Progenitor cell of endocrine pancreas (in vitro differentiated cells): Measurements from ENCODE around the gene C20orf202. TPM values are rescaled to one million over a fixed set of nuclear protein-coding genes. Genes with fewer than 3 reads are reported as not detected.

Source experiments
- DNase-seq: peaks from one replicate; pipeline ENCODE4 v3.0.0; 2021; ENCODE audit warnings: low spot score; ENCODE audit not compliant: unreplicated experiment
- H3K27ac Mint-ChIP-seq: 2 replicates; pipeline ENCODE4 v1.8.0; 2021; ENCODE audit warnings: mild to moderate bottlenecking, moderate library complexity, mixed read lengths
- H3K27me3 Mint-ChIP-seq: 2 replicates; pipeline ENCODE4 v1.8.0; 2021; ENCODE audit warnings: mixed read lengths
- H3K36me3 Mint-ChIP-seq: 2 replicates; pipeline ENCODE4 v1.8.0; 2022; ENCODE audit warnings: mixed read lengths; ENCODE audit not compliant: insufficient read depth
- H3K4me1 Mint-ChIP-seq: 2 replicates; pipeline ENCODE4 v1.8.0; 2021; ENCODE audit warnings: low read depth, mixed read lengths
- H3K4me3 Mint-ChIP-seq: 2 replicates; pipeline ENCODE4 v1.8.0; 2021; ENCODE audit warnings: low read depth, mild to moderate bottlenecking, moderate library complexity, mixed read lengths
- H3K9me3 Mint-ChIP-seq: 2 replicates; pipeline ENCODE4 v1.8.0; 2021; ENCODE audit warnings: low read depth, mixed read lengths
- CTCF ChIP-seq: fragments of 200-600 bp; sonication (generic); IDR thresholded peaks from one replicate; pipeline ENCODE4 v1.5.0; 2021; ENCODE audit warnings: antibody characterized with exemption, mild to moderate bottlenecking; ENCODE audit not compliant: unreplicated experiment
- total RNA-seq: library from RNA; stranded (reverse); gene quantifications from 2 replicates; pipeline ENCODE4 v1.2.1, GENCODE V29; 2021

C20orf202 gene
- total RNA-seq, 1 donor from 2014 or later, result 0.26 TPM

- Mint-ChIP-seq H3K36me3 (no peaks in the 10 kb centered on the region), H3K27ac (no peak overlapping the region), H3K9me3 (no peaks in the 10 kb centered on the region), H3K27me3 (peaks cover 28% of the 10 kb centered on the region), H3K4me1 (no peaks in the 10 kb centered on the region), H3K4me3 (no peak overlapping the region)
- DNase-seq, result no peak
- no peak for TF ChIP-seq CTCF
These were observed 29.2 kb downstream of the C20orf202 start for GRCh38 chr20:1232286-1233111.

GRCh38 chr20:1240549-1240948 is 37.3 kb downstream of the C20orf202 start:
- TF ChIP-seq CTCF, result no peak
- DNase-seq, result no peak
- H3K27ac Mint-ChIP-seq, result no peak overlapping the region

GRCh38 chr20:1241456-1241855 is 38.2 kb downstream of the C20orf202 start:
- no peaks in the 10 kb centered on the region for H3K4me1 Mint-ChIP-seq
- DNase-seq, result no peak
- no peaks in the 10 kb centered on the region for H3K36me3 Mint-ChIP-seq
- H3K27ac Mint-ChIP-seq, result no peak overlapping the region
- H3K4me3 Mint-ChIP-seq, result no peak overlapping the region
- TF ChIP-seq CTCF, result no peak
- no peaks in the 10 kb centered on the region for H3K9me3 Mint-ChIP-seq
- H3K27me3 Mint-ChIP-seq, result peaks cover 11% of the 10 kb centered on the region

More at GRCh38 chr20:1240549-1240948, 37.3 kb downstream of the C20orf202 start:
- peaks cover 11% of the 10 kb centered on the region for H3K27me3 Mint-ChIP-seq
- H3K36me3 Mint-ChIP-seq, result no peaks in the 10 kb centered on the region
- no peak overlapping the region for H3K4me3 Mint-ChIP-seq
- H3K9me3 Mint-ChIP-seq, result no peaks in the 10 kb centered on the region
- H3K4me1 Mint-ChIP-seq, result no peaks in the 10 kb centered on the region

GRCh38 chr20:1242099-1242498 is 38.8 kb downstream of the C20orf202 start:
- Mint-ChIP-seq H3K9me3 (no peaks in the 10 kb centered on the region), H3K36me3 (no peaks in the 10 kb centered on the region)

GRCh38 chr20:1242530-1242929 is 39.3 kb downstream of the C20orf202 start:
- no peak for TF ChIP-seq CTCF
- Mint-ChIP-seq H3K36me3 (no peaks in the 10 kb centered on the region), H3K4me1 (no peaks in the 10 kb centered on the region), H3K27ac (no peak overlapping the region), H3K9me3 (no peaks in the 10 kb centered on the region), H3K4me3 (no peak overlapping the region), H3K27me3 (peaks cover 11% of the 10 kb centered on the region)
- DNase-seq, result no peak

More at GRCh38 chr20:1242099-1242498, 38.8 kb downstream of the C20orf202 start:
- TF ChIP-seq CTCF, result no peak
- no peak overlapping the region for H3K27ac Mint-ChIP-seq
- peaks cover 11% of the 10 kb centered on the region for H3K27me3 Mint-ChIP-seq
- no peak overlapping the region for H3K4me3 Mint-ChIP-seq
- no peak for DNase-seq
- no peaks in the 10 kb centered on the region for H3K4me1 Mint-ChIP-seq
